Skin of body (tissue), 2 donors: ENCODE measurements around the gene OR13C2. TPM values are rescaled to one million over a fixed set of nuclear protein-coding genes. Genes with fewer than 3 reads are reported as not detected.
"Not testable (repeated sequence)": the region's sequence is repeated elsewhere in the genome, so short reads cannot be mapped to it uniquely, and the experiment has no call there.

Source experiments
- DNase-seq: peaks from one replicate; lab custom pipeline; 2025; lab: John Stamatoyannopoulos, UW
- total RNA-seq: library from RNA; depleted of rRNA; stranded (reverse); fragments of >200 nt; gene quantifications from one replicate; pipeline ENCODE4 v1.2.3, GENCODE V29; 2014

OR13C2 gene, protein sequence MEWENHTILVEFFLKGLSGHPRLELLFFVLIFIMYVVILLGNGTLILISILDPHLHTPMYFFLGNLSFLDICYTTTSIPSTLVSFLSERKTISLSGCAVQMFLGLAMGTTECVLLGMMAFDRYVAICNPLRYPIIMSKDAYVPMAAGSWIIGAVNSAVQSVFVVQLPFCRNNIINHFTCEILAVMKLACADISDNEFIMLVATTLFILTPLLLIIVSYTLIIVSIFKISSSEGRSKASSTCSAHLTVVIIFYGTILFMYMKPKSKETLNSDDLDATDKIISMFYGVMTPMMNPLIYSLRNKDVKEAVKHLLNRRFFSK
- total RNA-seq = not detected

DNA sequence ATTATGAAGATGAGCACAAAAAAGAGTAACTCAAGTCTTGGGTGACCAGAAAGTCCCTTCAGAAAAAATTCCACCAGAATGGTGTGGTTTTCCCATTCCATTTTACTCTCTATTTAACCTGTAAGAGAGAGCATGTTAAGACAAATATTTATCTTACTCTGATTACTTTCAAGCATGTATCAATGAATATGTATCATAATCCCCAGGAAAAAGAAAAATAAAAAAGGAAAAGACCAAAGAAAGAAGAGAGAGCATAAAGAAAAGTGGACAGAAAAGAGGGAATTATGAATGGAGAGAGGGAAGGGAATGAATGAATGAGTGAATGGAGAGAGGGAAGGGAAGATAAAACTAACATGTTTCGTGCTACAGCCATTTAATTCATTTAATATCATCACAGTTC lies at the start of gene OR13C2:
OR13C2 (minus strand) TSS at position 101 of the 400 bp plus-strand sequence; CDS start at position 101, 0 bp downstream.
- not testable (repeated sequence) for DNase-seq

DNA sequence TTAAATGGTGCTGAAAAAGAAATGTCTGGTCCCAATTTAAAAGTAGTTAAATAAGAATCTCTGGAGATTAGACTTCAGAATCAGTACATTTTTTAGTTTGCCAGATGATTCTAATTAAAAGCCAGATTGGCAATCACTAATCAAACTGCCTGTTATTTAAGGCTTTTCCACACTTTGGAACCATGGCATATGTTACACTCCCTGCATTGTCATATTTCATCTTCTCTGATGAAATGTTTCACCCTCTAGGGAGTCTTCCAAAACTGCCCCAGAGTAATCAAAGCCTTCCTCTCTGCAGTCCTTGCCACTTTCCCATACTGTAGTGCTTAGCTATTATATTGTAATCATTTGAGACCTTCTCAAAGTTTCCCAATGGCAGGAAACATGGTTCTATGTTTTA lies 30.0 kb upstream of the OR13C2 start:
- DNase-seq = peak; percentile 95

DNA sequence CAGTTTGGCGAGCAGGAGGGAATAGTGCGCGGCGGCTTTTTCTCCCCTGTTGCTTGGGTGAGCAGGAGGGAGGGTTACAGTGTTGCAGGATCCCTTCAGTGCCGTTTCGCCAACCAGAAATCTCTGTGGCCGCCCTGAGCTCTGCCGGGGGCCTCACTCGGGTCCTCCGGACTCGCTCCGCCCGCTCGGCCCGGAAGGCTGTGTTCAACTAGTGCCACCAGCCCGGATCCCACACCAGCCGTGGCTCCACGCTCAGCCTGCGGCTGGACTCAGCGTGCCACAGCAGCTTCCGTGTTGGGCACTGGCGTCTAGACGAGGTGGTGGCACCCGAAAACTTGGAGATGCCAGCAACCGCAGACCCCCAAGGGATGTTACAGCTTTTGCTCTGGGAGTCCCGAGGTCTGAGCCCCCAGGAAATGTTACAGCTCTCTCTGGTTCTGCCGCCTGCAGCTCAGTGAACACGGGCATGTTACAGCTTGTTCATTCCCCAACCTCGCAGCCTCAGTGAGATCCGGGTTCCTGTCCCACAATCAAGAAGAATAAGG lies 28.6 kb upstream of the OR13C2 start:
- DNase-seq = no peak

DNA sequence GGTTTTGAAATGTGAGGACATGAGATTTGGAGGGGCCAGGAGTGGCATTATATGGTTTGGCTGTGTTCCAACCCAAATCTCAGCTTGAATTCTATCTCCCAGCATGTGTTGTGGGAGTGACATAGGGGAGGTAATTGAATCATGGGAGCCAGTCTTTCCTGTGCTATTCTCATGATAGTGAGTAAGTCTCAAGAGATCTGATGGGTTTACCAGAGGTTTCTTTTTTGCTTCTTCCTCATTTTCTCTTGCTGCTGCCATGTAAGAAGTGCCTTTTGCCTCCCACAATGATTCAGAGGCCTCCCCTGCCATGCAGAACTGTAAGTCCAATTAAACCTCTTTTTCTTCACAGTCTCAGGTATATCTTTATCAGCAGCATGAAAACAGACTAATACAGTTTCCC lies 20.5 kb upstream of the OR13C2 start:
- not testable (repeated sequence) for DNase-seq

DNA sequence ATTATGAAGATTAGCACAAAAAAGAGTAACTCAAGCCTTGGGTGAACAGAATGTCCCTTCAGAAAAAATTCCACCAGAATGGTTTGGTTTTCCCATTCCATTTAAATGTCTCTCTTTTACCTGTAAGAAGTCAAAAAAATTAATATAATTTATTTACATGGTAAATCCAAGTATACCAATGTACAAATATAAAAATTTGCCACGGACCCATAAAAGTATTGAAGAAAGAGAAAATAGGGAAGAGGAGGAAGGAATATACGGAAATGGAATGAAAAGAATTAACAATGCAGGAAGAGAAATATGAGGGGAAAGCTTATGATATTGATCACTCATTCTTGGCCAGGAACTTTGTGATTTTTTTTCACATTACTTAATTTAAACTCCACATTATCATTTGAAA lies 12.7 kb upstream of the OR13C2 start, which contains the start of gene OR13C9:
OR13C9 (minus strand) TSS at position 101 of the 400 bp plus-strand sequence; CDS start at position 101, 0 bp downstream.
- DNase-seq = no peak

DNA sequence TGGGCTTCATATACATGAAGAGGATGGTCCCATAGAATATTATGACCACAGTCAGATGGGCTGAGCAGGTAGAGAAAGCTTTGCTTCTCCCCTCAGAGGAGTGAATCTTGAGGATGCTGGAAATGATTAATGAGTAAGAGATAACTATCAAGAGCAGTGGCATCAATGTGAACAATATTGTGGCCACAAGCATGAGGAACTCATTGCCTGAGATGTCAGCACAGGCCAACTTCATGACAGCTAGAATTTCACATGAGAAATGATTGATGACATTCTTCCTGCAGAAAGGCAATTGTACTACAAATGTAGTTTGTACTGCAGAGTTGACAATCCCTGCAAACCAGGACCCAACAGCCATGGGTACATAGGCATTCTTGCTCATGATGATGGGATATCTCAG lies 12.0 kb upstream of the OR13C2 start:
- no peak for DNase-seq

DNA sequence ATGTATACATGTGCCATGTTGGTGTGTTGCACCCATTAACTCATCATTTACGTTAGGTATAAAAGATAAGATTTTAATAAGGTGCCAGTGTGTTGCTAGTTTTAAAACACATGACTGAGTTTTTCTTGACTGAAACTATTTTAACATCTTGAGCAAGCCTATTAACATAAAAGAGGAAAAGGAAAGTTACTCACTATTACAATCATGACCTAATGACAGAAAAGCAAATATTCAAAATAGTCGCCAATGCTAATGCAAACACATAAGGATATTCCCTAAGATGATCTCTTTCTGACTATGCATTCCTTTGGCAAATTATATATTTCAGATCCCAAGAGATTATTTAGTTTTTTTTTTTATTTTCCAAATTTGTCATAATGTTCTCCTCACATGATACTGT lies 5.8 kb upstream of the OR13C2 start:
- DNase-seq = no peak

DNA sequence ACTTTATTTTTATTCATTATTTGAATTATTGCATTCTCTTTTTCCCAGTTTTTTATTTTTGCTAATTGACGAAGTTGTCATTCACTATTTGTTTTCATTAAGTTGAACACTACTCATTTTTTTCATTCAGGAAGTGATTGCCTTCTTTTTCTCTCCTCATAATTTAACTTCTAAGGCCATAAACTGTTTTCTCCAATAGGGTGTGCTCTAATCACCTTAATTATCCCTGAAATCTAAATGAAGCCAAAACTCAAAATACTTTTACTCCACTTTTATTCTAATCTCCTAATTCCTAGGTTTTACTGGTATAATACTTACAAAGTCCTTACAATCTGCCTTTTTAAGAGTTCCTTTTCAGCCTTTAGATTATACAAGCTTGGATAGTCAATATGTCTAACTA lies 2.9 kb upstream of the OR13C2 start:
- DNase-seq = no peak

DNA sequence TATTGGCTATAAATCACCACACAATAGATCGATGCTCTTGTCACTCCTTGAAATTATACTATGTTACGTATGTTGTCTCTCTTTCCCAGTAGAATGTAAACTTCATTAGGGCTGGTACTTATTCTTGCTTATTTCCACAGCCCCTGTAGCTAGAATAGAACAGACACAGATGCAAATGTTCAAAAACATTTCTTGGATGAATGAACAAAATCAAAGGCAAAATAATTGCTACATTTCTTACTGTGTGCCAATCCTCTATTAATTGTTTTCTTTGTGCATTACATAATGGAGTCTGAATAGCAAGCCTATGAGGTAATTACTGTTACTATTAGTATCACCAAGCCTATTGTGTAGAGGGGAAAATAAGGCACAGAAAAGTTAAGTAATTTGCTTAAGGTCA lies 725 bp upstream of the OR13C2 start:
- no peak for DNase-seq

DNA sequence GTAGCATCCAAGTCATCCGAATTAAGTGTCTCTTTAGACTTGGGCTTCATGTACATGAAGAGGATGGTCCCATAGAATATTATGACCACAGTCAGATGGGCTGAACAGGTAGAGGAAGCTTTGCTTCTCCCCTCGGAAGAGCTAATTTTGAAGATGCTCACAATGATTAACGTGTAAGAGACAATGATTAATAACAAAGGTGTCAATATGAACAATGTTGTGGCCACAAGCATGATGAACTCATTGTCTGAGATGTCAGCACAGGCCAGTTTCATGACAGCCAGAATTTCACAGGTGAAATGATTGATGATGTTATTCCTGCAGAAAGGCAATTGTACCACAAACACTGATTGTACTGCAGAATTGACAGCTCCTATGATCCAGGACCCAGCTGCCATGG lies 626 bp downstream of the OR13C2 start:
- DNase-seq = no peak

DNA sequence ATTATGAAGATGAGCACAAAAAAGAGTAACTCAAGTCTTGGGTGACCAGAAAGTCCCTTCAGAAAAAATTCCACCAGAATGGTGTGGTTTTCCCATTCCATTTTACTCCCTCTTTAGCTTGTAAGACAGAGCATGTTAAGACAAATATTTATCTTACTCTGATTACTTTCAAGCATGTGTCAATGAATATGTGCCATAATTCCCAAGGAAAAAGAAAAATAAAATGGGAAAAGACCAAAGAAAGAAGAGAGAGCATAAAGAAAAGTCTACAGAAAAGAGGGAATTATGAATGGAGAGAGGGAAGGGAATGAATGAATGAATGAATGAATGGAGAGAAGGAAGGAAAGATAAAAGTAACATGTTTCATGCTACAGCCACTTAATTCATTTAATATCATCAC lies 6.1 kb downstream of the OR13C2 start, which contains the start of gene OR13C5:
OR13C5 (minus strand) TSS at position 101 of the 400 bp plus-strand sequence; CDS start at position 101, 0 bp downstream.
- not testable (repeated sequence) for DNase-seq

DNA sequence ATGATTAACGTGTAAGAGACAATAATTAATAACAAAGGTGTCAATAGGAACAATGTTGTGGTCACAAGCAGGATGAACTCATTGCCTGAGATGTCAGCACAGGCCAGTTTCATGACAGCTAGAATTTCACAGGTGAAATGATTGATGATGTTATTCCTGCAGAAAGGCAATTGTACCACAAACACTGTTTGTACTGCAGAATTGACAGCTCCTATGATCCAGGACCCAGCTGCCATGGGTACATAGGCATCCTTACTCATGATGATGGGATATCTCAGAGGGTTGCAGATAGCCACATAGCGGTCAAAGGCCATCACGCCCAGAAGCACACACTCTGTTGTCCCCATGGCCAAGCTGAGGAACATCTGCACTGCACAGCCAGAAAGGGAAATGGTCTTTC lies 6.7 kb downstream of the OR13C2 start:
- DNase-seq = not testable (repeated sequence)

DNA sequence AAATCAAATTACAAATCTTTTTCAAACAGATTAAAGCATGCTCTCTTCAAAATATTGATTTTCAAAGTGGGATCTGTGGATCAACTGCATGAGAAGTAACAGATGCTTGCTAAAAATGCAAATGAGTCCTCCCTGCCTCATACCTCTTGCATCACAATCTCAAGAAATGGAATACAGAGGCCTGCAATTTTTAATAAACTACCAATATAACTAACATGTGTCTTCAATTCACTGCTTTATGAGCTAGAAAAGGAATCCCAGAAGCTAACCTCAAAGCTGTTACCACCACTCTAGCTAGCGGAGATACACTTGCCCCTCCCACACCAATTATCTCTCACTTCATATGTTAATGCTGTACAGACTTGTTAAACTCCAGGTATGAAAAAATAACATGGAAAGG lies 15.8 kb downstream of the OR13C2 start:
- no peak for DNase-seq

DNA sequence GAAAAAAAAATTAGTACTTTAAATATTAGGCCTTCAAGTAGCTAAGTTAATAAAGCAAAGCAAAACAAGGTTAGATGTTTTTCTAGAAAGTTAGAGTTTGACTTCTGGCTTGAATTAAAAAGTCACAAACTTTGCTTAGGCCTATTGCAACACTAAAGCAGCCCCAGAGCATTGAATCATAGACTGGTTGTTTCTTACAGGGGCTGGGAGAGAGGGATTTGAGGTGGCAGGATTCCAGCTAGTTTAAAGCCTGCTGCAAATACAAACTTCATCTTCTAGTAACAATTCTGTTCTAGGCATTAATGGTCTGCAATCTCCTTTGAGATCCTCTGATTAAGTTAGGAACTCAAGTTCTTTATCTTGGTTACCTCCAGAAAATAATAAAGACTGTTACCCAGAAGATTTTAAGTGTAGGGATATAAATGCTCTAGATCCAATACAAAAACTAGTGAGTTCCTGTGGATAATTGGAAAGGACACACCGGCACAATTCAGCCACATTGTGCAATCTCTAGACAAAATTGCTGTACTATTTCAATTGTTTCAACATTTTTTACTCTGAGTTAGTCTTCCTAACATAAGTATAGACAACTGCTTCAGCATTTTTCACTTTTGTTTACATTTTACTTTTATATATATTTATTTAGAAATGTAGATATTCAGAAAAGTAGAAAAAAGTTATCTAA lies 18.8 kb downstream of the OR13C2 start:
- peak; percentile 85 for DNase-seq

DNA sequence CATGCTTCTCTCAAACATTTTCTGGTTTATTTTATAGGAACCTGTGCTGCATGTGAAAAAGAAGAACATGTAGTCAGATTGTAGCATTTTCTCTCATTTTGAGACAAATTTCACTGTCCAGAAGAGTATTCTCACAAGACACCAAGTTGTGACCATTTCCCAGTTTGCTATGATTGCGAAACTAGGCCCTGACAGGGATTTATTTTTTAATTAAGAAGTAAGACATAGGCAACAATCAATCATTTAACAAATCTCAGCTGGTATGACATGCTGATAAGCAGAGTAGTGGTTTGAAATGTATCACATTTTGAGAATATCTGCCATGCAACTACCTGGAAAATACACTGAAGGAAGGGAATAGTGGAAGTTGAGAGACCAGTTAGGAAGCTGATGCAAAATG lies 24.9 kb downstream of the OR13C2 start:
- no peak for DNase-seq

DNA sequence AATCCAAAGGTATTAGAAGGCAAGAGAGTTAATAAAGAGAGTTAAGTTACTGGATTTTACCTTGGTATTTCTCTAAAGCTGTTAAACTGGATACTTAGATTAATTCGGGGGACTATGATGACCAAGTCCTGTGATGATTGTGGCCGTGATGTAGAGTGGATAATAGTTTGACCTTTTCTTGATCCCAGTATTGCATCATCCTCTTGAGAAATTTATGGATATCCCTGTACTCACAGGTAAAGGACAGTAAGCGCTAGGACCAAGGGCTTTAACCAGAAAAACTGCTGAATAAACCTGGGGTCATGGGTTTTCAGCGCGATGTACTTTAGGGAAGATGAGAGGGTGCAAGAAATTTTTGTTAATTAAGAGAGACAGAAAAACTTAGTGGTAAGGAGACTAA lies 28.2 kb downstream of the OR13C2 start:
- DNase-seq = no peak

DNA sequence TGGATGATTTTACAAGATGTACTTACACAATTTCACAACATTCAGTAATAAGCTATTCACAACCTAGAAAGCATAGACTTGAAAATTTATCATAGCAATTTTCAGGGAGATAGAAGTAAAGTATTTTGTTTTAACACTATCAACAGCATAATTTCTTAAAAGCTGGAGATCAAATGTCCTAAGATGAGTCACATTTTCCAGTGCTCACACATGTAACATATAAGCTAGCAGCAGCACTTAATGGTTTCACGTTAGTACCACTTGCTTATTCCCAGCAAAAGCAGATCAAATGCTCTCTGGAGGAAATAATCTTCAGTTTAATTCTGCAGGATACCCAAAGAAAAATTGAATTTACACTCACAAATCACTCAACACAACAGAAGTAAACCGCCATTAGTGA lies 30.0 kb downstream of the OR13C2 start:
- no peak for DNase-seq

DNA sequence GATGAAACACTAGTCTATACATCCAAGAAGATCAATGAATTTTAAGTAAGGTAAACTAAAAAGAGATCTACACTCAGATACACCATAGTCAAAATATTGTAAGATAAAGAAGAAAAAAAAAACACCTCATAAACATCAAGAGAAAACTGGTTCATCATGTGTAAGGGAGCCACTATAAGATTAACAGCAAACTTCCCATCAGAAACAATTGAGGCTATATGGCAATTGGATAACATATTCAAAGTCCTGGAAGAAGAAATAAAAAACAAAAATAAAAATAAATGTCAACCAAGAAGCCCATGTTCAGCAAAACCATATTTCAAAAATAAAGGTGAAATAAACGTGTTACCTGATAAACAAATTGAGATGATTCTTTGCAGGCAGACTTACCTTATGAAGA lies 32.8 kb downstream of the OR13C2 start:
- no peak for DNase-seq

DNA sequence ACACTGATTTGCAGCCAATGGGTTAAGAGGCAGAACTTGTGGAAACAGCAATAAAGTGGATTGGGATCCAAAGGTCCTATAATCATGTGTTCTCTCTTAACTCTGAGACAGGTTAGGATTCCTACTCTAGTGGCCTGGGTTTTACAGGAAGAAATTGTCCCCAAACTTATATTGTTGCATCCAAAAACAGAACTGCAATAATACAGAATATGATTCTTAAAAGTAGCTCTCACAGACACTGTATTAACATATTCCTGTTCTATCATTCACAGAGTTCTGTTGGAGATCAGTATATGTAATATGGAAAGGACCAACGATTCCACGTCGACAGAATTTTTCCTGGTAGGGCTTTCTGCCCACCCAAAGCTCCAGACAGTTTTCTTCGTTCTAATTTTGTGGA lies 36.6 kb downstream of the OR13C2 start, which contains the start of gene OR13C8:
OR13C8 (plus strand) TSS at position 301 of the 400 bp plus-strand sequence; CDS start at position 301, 0 bp downstream.
- no peak for DNase-seq

DNA sequence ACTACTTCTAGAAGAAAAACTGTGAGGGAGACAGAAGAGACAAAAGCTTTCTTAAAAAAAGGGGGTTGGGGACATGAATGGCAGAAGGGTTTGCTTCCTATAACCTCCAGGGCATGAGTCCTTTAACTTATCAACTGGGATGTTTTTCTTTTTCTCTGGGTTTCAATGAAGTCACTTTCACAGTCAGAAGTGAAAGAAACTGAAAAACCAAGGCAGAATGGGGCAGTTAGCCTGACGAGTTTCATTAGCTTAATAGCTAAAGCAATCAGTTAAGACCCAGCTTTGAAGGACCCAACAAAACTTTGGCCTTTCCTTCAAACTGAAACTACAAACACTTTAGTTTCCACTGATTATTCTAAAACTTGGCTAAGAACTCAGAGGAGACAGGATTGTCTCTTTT lies 41.1 kb downstream of the OR13C2 start:
- no peak for DNase-seq

DNA sequence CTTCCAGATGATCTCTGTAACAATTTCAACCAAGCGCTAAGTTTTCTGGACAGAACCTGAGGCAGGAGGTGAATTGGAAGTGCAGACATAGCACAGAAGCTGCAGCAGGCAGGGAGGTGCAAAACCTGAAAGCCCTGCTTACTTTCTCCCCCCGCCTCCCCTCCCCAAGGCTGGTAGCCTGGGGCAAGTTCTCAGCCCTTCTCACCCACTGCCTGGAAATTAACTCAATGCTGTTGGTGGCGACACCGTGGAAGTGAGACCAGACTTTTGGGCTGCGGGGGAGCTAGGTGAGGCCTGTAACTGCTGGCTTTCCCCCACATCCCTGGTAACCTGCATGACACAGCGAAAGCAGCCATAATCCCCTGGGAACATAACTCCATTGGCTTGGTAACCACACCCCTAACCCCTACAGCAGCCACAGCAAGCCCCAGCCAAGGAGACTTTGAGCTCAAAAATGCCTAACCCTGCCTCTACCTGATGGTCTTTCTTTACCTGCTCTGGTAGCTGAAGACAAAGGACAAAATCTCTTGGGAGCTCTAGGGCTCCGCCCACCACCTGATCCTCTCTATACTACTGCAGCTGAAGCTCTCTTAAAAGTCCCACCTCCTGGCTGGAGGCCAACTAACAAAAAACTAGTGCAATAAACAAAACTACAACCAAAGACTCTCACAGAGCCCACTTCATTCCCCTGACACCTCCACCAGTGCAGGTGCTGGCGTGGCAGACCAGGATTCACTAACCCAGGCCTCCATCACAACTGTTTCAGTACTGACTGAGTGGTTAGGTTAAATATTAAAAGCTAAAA lies 48.4 kb downstream of the OR13C2 start:
- no peak for DNase-seq

DNA sequence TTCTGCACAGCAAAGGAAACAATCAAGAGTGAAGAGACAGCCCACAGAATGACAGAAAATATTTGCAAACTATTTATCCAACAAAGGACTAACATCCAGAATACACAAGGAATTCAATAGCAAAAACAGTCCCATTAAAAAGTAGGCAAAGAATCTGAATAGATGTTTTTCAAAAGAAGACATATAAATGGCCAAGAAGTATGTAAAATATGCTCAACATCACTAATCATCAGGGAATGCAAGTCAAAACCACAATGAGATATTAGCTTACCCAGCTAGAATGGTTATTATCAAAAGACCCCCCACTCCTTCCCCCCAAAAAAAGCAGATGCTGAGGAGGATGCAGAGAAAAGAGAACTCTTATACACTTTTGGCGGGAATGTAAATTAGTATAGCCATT lies 49.9 kb downstream of the OR13C2 start:
- no peak for DNase-seq
